ENCODE data around the gene IFRD1. TPM values are rescaled to one million over a fixed set of nuclear protein-coding genes. Genes with fewer than 3 reads are reported as not detected.
A peak's percentile ranks its signal among the peaks of the same experiment; 100 is the strongest.
"Not testable (repeated sequence)": the region's sequence is repeated elsewhere in the genome, so short reads cannot be mapped to it uniquely, and the experiment has no call there.

Gene IFRD1
- total RNA-seq, 1 donor from 2014 or later: 90.5 TPM

DNA sequence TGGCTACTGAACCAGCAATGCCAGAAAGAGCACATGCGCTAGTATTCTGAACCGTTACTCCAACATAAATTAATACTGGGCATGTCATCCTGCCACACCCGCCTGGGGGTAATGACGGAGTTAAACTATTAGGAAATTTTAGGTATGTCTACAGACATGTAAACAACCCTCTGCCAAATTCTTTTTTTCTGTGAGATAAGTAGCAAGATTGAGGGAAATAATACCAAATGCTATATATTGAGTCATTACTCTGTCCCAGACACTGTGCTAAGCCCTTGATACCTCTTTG is 37.9 kb downstream of the IFRD1 start:
- no peak for DNase-seq

DNA sequence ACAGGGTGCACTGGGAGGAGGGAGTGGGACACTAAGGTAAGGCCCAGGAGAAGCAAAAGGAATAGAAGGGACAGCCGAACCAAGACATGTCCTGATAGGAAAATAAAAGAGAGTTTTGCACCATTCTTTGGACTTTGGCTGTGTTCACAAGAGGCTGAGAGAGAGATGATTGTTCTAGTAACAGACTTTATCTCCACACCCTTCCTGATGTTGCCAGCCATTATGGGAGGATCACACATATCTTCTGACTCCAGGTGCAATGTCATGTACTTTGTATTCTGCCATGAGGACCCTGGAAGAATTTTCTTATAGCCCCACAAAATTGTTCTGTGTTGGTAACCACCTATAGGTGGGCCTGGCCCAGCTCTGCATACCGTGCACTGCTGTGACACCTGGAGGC is 41.9 kb downstream of the IFRD1 start:
- DNase-seq: no peak

DNA sequence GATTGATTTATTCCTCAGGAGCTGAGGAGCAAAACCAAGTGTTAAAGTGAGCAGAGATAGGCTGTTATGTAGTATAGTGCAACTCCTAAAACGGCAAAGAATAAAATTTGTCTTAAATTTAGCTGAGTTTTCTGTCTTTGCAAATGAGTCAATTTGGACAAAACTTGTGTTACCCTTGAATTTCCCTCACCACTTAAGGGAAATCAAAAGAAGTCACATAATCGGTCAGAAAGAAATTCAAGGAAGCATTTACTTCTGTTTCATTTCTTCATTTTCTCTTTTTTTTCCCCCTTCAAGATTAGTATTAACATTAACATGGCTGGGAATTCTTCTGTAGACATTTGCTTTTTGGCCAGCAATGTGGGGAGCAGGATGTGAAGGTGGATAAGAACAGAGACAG is 44.4 kb downstream of the IFRD1 start:
- DNase-seq: no peak

DNA sequence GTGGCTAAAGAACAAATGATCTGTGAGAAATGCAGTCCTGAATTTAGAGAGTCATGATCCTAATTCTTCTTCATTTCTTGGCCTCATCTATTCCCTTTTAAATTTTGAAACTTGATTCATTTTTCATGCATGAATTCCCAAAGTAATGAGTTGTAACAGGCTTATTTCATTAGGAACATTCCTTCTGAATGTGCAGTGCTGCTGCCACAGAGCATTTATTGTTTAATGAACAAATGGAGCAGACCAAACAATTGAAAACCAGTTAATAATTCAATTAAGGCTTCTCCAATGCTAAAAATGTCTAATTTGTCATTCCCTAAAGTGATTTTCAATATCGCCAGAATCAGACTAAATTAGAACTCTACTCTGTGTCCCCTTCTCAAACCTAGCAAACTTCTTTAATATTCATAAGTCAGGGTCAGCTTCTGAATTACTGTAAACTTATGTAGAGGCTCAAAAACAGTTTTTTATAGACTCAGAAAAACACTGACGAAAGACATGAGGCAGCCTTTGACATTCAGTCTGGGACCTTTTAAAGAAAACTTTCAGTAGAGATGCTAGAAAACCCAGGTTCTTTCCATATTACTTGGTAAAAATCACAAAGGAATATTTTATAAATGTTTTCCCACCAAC is 45.0 kb downstream of the IFRD1 start:
- DNase-seq: no peak

DNA sequence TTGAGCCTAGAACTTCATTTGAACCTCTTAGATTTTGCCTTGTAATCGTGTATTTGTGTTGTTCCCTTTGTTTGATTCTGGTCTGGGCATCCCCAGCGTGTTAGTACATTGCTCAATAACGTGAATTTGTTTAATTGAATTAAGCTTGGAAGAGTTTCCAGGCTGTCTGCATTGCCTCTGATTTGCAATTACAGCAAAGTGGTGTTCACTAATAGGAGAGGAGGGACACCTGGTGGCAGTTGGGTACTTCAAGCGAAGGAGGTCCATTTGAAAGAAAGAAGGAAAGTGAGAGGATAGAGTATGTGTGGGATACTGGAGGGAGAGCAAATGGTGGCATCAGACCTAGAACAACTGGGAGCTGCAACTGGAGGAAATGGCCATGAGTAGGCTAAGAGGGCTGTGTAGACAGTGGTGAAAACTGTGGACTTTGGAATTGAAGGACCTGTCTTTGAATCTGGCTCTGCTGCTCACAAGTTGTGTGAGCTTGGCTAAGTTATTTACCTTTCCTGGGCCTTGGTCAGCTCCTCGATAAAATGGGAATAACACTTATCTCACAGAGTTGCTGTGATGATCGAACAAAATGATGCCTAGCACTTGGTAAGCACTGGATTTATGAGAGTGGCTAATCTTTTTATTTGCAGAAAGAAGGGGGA is 45.7 kb downstream of the IFRD1 start:
- DNase-seq: peak; percentile 16

DNA sequence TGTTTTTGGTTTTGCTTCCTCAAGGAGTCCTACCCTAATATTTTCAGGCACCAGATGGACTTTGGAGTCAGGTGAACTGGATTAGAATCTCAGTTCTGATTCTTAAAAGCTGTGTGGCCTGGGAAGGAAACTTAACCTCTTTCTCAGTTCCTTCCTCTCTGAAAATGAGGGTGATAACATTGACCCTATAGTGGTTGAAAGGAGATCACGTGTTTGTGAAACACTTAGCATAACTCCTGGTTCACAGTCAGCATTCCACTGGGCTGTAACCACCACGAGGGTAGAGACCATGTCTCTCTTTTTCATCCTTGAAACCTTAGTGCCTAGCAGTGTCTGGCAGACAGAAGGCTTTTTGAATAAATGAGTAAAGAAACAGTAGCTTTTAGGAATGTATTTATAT is 47.2 kb downstream of the IFRD1 start:
- no peak for DNase-seq

DNA sequence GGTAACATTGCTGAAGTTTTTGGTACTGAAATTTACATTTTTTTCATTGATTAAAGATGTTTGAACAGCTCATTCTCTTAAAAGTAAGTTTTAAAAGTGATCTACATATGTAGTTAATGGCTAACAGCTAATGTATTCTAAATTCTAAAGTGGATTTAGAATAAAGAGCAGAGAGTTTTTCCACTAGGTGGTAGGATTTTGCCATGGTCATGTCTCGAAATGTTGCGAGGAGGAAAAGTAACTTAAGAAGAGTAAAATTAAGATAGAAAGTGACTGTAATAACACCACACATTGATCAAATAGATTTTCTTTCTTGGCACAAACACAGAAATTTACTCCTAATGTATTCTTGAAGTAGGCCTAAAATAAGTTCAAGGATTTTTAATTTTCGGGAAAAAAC is 50.4 kb downstream of the IFRD1 start:
- no peak for DNase-seq

DNA sequence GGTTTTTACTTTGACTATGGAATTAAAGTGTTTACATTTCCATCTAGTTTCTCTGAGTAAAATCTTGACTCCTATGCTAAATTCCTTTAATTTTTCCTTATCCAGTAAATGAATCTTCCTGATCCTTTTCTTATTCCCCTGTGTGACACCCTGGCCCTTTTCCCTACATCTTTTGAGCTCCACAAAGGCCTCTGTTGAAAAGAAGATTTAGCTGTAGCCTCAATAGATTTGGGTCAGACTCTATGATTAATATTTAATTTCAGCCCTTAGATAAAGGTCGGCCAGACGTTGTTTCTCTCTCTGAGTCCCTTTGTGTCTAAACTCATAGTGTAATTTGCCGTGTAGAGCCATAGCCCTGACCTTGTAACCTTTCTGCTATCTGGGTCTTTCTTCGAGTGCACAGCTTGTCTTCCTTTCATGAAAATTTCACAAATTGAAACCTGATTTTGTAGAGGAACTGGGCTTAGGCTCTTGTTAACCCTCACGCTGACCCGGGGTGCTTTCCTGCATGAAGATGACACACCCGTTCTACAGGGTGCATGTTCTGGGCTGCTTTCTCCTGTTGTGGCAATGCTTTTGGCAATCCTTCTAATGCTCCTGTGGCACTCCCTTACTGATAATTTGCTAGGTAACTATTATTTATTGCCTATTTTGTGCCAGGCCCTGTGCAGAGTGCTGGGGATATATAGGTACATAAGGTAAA is 51.7 kb downstream of the IFRD1 start:
- DNase-seq: no peak

DNA sequence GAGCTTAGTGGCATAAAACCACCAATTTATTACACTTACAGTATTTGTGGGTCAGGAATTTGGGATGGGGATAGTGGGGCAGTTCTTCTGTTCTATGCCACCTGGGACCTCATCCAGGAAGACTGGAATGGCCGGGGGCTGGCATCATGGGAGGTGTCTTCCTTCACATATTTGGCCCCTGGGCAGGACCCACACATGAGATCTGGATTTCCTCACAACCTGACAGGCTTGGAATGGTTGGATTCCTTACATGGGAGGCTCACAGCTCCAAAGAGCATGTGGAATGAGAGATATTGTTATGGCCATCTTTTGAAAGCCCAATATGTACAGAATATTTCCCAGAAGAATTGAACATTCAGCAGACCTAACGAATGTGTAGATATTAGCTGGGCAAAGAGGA is 52.4 kb downstream of the IFRD1 start:
- DNase-seq: no peak

DNA sequence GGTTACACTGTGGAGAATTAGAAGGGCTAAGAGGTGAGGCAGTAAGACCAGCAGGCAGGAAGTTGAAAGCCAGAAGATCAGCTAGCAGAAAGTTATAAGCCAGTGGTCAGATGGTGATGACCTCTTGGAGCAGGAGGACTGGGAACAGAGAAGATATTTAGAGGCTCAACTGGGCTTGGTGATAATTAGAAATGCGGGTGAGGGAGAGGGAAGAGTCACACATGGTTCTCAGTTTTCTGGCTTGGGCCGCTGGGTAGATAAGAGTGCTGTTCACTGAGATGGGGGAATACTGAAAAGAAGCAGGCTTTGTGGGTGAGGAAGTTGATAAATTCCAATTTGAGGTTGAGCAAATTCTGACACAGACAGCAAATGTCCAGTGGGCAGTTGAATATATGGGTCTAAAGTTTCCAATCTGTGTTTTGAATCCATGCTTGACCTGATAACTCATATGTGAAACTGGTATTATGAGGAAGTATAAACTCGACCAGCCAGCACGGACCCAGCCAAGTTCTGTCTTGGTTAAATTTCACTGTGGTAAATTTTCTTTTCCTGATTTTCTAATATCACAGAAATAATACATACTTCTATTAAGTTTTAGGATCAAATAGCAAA is 53.2 kb downstream of the IFRD1 start:
- no peak for DNase-seq

DNA sequence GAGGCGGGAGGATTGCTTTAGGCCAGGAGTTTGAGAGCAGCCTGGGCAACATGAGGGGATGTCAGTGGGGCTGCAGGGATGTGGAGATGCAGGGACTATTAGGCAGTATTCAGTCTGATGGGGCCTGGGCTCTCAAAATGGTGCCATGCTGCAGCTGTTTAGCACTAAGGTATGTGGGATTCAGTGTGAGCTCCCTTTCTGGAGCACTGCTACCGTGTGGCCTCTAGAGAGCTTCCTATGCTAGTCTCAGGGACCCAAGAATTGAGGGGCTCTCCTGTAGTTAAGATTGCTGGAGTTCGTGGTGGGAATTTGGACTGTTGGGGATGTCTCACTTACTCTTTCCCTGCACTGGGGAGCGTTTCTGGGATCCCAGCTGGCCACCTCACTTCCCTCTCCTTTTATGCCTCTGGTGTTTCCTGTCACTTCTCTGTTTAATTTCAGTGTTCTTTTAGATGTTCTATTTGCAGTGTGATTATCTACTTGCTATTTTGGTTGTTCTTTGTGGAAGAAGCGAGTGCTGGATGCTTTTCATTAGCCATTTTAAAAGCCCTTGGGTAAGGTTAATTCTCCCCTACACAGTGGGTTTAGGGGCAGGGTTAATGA is 53.9 kb downstream of the IFRD1 start:
- no peak for DNase-seq

DNA sequence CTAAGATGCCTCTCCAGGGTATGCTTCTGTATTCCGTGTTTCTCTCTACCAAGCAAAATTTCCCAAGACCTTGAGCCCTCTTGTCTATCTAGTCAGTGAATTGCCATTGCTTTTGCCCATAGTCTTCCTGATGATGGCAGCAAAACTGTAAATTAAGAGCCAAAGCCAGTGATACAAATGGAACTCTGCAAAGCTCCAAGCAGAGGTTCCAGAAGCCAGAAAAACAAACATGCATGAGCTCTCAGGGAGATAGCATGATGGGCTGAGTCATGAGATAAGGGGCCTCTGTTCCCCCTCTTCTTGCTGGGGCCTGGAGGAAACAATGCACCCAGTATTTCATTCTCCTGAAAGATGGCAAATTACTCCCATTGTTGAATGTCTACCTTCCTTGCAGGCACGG is 55.2 kb downstream of the IFRD1 start:
- DNase-seq: no peak

DNA sequence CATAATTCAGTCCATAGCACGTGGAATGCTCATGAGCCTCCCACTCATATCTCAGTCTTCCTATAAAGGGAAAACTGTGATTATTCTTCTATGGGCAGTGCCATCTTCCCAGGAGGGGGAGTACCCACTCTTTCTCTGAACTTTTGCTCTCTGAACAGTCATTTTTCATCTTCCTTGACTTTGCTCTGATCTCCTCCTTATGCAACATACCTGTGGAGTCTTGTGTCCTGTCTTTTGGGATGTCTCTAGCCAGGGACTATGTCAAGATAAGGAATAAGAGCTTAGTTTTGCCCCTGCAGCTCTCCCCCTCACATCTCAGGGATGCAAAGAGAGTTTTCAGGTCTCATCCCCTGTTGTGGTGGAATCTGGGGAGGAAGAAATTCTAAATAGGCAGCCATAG is 58.1 kb downstream of the IFRD1 start:
- no peak for DNase-seq

DNA sequence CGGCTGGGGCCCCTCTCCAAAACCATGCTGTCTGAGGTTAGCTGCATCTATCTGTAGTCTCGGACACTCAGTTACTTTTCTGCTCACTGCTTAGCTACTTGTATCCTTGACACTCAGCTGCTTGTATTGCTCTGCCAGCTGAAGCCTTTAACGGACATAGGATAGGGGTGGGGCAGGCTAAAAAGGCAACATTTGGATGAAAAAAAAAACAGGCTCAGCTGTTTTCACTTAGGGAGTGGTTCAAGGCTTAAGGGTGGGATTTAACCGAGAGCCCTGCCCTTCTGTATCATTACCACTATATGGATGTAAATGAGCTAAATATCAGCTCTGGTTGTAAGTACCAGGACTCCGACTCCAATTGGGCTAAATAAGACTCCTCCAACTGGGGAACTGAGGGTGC is 59.1 kb downstream of the IFRD1 start:
- no peak for DNase-seq

DNA sequence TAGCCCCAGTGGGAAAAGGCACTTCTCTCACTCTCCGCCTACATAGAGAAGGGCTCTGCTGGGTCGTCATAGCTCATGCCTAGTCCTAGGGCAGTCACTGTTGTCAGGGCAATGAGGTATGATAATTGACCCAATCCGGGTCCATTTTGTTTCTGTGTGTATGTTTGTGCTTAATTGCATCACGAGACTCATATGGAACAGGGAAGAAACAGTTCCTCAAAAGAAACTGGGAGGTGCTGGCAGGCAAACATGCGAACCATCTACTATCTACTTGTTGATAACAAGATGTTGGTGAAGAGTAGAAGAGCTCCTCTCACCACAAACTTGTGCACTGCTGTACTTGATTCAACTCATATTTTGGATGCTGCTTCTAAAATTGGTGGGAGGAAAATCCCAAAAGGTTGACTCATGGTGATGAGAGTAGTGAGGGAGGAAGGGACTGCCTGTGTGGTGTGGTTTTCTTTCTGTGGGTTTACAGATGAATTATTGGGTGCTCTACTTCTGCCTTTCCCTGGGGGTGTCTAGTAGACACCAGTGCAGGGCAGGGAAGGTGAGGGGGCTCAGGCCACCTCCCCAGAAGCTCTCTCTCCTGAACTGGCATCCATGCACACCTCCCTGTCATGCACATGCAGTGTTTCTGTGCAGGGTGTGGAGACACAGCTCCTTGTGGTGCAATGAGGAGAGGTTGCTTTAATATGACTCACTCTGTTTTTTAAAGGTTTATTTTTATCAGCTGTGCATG is 59.9 kb downstream of the IFRD1 start:
- DNase-seq: peak; percentile 6

DNA sequence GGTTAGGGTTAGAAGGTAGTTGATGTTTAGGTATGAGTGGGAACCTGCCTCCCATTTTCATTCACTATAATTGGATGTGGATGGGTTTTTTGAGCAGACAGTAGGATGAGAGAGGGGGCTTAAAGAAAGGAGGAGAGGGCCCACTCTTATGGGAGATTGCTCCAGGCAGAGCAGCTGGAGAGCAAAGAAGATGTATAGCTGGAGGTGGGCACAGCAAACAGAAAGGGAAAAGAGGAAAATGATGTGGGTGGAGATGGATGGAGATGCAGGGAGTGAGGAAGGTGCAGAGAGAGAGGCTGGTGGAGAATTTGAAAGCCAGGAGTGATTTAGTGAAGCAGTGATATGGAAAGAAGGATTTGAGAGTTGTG is 60.5 kb downstream of the IFRD1 start:
- DNase-seq: no peak

DNA sequence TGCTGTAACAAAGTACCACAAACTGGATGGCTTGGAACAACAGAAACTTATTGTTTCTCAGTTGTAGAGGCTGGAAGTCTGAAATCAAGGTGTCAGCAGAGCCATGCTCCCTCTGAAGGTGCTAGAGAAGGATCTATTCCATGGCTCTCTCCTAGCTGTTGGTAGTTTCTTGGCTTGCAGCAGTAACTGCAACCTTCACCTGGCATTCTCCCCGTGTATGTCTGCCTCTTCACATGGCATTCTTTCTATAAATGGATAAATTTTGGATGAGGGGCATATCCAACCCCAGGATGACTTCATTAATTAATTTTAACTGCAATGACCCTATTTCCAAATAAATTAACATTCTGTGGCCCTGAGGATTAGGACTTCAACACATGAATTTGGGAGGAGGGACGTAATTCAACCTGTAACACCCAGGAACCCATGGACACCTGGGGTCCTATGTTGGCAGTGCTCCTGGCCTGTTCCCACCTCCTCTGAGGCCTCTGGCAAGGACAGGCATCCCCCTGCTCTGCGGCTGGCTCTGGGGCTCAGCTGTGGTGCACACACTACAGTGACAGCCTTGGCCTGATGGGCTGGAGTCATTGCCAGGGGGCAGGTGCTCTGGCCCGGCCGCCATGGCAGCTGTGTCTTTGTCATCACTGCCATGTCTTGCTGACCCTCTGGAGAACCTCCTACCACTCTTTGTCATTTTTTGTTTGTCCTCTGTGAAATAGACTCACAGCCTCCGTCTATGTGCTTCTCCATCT is 61.4 kb downstream of the IFRD1 start:
- no peak for DNase-seq

DNA sequence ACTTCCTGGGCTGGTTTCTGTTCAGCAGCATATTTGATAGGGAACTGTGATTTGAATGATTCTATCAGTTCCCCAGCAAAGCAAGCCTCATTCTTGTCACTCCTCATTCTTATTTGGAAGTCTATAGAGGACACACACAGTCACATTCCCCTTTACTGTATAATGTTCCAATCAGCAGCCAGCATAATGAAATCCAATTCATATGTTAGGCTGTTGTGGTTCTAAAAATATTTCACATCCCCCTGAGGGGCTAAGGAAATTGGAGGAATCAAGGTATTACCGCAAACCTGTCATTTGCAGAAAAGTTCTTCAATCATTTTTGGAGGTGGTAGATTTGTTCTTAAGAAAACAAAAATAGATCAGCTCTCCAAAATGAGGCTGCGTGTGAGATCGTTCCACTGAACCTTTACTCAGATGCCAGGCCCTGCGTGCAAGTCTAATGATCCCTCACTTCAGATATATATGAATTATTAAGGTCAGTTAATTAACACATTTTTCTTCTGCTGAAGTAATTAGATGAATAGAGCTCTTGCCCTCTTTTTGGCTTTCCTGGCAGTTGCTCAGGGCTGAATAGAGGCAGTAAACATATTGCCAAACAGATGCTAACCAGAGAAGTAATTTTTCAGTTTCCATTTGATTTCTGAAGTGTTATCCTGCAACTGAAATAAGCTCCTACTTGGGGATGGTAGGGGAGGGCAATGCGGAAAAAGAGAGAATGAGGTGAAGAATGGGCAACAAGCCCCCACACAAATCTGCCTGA is 62.4 kb downstream of the IFRD1 start:
- no peak for DNase-seq

DNA sequence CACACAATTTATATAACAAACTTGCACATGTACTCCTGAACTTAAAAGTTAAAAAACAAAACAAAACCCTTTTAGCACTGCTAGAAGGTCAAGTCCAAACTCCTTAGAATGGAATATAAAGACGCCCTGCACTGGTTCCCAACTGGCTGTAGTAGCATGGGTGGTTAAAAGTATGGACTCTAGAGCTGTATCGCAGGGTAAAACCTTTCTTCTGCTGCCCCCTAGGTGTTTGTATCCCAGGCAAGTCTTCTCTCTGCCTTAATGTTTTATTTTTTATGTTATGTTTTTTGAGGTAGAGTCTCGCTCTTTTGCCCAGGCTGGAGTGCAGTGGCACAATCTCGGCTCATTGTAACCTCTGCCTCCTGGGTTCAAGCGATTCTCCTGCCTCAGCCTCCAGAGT is 65.7 kb downstream of the IFRD1 start:
- DNase-seq: no peak

DNA sequence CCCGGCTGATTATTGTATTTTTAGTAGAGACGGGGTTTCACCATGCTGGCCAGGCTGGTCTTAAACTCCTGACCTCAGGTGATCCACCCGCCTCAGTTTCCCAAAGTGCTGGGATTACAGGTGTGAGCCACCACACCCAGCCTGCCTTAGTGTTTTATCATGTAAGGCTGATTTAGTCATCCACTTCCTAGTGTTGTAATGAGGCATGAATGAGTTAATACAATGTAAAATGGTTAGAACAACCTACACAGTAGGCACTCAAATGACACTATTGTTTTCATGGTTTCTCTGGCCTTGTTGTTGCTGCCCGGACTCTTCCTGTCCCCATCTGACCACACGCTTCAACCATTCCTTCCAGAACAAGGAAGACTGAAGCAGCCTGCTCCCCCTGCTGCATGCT is 66.2 kb downstream of the IFRD1 start:
- not testable (repeated sequence) for DNase-seq

DNA sequence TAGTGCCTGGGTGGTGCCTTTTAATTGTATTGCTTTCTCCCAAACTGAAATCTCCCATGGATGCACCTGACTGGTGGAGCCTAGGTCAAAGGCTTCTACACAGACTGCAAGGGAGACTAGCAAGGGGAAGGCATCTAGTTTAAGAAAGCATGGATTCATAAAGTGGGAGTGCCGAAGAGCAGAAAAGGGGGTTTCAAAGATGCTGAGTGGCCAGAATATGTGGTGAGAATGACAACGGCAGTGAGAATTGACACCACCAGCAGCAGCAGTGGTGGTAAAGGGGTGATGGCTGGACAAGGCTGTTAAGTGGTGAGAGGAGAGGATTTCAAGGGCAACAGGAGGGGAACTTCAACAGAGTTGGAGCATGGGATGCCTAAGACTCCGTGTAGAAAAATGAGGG is 67.2 kb downstream of the IFRD1 start:
- DNase-seq: no peak

Measured in occipital lobe (tissue), 2 donors.